ENCODE data around the gene LRCOL1.

LRCOL1 gene

DNA sequence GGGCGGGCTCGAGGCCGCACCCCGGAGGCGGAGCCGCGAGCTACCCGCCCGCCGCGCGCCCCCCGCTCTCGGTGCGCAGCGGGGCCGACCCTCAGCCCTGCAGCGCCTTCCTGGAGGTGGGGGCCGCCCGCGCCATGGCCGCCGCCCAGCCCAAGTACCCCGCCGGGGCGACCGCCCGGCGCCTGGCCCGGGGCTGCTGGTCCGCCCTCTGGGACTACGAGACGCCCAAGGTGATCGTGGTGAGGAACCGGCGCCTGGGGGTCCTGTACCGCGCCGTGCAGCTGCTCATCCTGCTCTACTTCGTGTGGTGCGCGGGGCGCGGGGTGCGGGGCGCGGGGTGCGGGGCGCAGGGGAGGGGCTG, 8.3 kb upstream of the LRCOL1 start, which contains the start of gene P2RX2:
Gene P2RX2 (plus strand): TSS at position 94 of the 361 bp plus-strand sequence. CDS start 41 bp downstream, at position 135.
- no peak for DNase-seq

DNA sequence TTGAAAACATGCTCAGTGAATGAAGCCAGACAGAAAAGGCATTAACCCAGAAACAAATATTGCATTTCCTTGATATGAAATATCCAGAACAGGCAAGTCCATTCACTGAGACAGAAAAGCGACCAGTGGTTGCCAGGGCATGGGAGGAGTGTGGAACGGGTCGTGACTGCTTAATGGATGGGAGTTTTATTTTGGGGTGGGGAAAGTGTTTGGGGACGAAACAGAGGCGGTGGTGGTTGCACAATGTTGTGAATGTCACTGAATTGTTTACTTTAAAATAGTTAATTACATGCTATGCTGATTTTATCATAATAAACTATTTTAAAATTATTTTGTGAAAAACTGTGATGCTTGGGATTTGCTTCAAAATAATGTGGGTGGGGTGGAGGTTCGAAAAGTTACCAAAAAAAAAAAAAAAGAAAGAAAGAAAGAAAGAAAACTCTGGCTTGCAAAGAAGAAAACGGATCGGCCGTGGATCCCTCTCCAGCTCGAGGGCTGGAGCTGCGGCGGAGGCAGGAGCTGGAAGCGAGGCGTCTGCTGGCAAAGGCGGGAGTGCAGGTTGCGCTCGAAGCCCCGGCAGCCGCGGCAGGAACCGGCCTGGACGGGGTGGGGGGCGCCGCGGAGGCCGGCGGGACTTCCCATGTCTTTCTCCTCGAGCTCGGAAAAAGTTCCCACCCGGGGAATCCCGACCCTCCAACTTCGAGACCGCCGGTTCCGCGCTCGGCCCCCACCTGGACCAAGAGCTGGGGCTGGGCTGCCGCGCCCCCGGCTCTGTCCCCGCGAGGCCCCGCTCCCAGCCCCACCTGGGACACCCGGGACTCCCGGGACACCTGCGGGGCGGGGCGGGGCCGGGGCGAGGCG, 7.7 kb upstream of the LRCOL1 start:
- no peak for DNase-seq

DNA sequence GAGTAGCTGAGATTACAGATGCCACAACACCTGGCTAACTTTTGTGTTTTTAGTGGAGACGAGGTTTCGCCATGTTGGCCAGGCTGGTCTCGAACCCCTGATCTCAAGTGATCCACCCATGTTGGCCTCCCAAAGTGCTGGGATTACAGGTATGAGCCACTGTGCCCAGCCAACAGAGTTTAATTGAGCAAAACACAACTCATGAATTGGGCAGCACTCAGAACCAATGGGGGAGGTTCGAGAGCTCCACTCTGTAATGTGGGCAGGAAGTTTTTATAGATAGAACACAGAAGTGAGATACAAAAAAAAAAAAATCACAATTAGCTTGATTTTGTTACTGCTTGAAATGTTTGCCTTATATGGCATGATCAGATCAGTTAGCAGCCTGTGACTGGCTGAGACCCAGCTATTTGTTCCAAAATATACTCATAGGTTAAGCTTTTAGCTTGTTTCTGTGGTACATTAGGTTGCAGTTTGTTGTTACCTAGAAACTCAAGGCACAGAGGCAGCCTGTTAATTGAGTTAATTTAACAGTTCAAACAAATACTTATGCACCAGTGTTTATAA, 6.8 kb upstream of the LRCOL1 start:
- DNase-seq: no peak

DNA sequence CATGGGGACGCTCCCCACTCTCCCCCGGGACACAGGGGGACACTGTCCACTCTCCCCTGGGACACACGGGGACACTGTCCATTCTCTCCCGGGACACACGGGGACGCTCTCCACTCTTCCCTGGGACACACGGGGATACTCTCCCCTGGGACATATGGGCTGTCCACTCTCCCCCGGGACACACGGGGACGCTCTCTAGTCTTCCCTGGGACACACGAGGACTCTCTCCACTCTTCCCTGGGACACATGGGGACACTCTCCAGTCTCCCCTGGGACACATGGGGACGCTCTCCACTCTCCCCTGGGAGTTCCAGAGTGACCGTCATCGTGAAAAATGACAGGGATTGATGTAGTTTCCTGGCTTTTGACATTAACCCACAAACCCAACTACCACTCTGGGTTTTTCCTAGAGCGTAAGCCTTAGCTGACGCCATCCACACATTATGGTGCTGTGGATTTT, 5.2 kb upstream of the LRCOL1 start:
- no peak for DNase-seq

DNA sequence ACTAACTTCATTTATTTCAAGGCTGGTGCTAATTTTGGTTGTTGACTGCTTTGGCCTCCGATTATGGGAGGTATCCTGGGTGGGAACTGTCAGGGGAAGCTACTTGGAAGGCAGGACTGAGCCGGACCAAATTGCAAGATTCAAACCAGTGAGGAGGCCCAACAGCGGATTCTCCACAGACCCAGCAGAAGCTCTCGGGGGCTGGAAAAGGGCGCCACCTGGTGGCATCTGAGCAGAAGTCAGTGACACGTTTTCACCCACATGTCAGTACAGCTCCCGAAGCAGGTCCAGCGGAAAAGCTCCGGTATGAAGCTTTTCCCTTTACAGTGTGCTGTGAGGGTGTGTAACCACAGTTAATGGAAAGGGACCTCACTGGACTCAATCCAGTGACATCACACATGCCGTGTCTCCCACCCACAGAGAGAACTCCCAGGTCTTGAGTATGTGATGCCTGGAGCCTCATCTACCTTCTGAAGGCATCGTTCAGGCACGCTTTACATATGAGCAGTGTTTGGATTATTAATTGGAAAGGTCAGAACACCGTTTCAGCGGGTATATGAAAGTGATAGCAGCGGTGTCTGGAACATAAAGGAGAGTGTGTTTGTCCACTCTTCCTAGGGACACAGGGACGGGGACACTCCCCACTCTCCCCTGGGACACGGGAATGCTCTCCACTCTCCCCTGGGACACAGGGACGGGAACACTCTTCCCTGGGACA, 4.6 kb upstream of the LRCOL1 start:
- DNase-seq: peak; percentile 69

DNA sequence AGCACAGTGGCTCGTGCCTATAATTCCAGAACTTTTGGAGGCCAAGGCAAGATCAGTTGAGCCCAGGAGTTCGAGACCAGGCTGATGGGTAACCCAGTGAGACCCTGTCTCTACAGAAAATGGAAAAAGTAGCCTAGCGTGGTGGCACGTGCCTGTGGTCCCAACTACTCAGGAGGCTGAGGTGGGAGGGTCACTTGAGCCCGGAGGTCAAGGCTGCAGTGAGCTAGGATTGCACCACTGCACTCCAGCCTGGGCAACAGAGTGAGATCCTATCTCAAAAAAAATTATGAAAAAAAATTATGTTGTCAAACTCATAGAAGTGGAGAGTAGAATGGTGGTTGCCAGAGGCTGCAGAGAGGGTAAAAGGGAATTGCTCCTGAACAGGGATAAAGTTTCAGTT, 3.6 kb upstream of the LRCOL1 start:
- no peak for DNase-seq

DNA sequence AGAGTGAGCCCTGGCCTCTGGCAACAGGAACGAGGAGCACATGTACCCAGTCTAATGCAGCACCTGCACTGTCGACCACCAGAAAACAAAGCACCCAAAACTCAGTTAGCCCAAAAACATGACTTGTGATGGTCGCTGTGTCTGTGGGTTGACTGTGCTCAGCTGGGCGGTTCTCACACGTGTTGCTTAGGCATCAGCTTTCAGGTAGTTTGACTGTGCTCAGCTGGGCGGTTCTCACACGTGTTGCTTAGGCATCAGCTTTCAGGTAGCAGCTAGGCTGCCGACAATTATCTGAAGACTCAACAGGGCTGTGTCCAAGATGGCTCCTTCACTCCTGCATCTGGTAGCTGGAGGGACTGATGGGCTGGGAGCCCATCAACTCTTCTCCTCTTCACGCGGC, 1.2 kb upstream of the LRCOL1 start:
- no peak for DNase-seq

DNA sequence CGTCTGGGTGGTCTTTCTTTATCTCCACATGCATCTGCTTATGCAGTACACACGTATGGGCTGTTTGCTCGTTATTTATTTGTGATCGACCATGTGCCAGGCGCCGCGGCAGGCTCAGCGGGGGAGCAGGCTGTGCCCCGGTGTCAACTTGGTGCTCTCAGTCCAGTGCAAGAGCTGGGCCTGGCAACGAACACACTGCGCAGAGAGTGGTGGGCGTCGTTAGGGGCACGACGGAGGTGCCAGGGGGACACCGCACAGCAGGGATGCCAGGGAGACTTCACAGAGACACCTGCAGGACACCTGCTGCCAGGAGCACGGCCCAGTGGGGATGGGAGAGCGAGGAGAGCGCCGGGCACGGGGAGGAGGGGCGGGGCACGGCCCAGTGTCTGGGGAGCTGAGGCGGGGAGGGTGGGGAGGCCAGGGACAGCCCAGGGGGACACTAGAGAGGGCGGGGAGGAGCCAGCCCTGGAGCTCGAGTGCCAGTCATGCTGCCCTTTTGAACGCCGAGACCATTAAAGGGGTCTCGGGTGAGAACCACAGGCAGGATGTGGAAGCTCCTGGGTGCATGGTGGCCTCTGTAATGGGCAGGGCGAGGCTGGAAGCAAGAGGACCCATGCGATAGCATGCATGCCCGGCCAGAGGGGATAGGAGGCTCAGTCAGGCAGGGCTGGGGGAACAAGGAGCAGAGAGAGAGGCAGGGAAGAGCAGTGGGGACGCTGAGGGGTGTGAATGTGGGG, 652 bp upstream of the LRCOL1 start:
- DNase-seq: no peak

DNA sequence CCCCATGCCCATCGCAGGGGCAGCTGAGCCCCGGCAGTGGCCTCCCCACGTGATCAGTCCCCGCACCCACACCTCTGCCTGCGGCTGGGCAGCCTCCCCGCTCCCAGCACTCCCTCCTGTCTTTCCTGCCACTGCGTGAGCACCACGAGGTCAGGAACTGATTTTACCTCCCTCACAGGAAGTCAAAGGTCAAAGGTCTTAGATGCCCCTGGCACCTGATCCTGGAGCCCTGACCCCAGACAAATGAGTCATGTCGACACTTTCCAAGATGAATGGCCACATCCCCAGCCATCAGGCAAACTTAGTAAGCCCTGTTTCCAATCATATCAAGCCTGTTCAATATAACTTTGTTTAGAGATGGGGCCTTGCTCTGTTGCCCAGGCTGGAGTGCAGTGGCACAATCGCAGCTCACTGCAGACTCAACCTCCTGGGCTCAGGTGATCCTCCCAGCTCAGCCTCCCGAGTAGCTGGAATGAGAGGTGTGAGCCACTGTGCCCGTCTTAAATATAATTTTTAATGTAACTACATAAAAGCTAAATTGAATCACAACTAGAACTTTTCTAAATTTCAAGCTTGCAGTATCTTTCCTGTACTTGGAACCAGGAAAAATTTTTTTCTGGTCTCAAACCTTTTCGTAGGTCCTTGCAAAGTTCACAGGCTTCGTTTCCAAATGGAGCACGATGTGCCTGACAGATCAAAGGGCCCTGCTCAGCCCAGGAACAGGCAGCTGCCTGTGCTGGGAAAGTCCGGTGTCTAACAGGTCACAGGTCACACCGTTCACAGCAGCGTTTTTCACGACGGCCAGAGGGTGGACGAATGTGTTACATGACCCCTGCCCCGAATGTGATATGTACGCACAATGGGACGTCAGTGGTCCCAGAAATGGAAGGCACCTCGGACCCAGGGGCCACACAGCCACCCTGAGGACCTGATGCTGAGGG, 1.9 kb downstream of the LRCOL1 start:
- no peak for DNase-seq

DNA sequence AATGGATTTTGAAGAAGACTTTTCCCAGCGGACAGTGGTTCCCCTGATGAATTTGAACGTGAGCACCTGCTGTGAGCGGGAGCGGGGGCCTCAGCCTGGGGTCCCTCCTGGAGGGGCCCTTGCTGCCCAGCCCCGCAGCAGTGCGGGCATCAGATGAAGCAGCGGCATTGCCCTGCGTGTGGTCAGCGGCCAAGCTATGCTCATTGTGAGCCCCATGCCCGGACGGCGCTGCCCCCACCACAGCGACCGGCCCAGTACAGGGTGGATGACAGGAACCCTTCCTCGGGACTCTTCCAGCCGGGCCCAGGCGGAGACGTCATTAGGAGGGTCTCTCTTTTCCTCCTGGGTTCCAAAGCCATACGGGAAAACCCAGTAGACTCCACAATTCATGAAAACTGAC, 3.5 kb downstream of the LRCOL1 start:
- DNase-seq: no peak

DNA sequence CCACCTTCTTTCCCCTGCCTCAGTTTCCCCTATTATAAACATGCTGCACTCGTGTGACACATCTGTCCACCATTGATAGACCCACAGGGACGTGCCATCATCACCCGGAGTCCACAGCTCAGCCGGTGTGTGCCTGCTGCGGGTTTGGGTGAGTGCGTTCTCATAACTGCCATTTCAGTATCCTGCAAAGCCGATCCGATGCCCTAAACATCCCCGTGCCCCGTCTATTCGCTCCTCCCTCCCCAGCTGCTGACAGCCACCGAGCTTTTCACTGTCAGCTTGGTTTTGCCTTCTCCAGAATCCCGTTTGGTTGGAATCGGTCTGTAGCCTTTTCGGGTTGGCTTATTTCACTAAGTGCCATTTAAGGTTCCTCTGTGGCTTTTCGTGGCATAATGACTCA, 3.9 kb downstream of the LRCOL1 start:
- no peak for DNase-seq

DNA sequence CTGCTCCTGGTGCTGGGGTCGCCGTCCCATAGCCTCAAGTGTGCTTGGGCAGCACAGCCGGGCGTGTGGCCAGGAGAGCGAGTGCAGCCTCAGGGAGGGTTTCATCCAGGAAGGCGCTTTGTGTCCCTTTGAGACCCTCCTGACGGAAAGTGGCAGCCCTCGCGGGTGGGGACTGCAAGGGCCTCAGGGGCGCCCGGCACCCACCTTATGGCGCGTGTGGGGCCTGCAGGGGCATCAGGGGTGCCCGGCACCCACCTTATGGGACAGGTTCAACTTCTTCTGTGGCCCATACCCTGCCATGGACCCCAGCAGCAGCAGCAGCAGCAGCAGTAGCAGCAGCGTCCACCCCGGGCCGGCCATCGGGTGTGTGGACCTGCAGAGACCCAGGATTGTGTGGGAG, 4.5 kb downstream of the LRCOL1 start:
- DNase-seq: no peak

DNA sequence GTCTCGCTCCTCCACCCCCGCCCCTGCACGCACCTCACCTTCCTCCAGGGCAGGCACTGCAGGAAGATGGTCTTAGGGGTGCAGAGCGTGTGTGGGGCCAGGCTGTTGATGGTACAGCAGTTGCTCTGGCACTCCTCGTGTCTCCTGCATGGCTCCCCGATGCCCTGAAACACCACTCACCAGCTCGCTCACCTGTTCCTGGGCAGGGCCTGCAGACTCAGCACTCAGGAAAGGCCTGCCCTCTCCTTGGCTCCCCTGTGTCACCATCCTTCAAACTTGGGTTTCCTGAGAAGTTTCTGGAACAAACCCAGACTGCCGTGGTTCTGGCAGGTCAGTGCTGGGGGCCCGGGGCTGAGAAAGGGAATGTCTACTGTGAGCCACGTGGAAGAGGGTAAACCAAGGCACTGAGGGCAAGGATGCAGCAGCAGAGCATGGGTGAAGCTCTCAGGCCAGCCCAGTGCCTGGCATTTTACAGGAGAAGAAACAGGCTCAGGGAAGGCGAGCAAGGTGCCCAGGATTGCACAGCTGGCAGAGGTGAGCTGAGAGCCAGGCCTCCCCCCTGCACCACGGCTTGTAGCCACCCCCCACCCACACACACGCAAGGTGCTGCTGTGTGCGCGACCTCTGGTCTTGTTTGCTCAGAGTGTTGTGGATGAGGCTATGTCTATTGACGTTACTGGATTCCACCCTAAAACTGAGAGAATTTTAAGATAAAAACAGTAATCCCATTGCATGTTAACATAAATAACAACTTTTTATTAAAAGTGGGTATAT, 5.5 kb downstream of the LRCOL1 start:
- no peak for DNase-seq

DNA sequence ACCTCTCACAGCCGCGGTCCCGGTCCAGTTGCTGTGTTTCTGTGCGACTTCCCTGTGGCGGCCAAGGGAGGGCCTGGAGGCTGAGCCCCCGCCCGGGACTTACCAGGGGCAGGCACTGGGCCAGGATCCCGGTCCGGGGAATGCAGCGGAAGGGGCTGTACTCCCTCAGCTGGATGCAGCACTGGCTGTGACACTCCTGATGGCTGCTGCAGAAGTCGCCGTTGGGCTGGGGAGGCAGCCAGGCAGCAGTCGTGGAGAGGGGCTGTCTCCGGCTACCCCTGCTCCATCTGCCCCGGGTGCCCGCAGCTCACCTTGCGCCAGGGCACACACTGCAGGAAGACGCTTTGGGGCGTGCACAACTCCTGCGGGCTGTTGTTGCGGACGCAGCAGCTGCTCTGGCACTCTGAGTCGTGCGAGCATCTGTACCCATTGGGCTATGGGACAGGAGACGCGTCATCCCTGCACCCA, 6.2 kb downstream of the LRCOL1 start:
- no peak for DNase-seq

DNA sequence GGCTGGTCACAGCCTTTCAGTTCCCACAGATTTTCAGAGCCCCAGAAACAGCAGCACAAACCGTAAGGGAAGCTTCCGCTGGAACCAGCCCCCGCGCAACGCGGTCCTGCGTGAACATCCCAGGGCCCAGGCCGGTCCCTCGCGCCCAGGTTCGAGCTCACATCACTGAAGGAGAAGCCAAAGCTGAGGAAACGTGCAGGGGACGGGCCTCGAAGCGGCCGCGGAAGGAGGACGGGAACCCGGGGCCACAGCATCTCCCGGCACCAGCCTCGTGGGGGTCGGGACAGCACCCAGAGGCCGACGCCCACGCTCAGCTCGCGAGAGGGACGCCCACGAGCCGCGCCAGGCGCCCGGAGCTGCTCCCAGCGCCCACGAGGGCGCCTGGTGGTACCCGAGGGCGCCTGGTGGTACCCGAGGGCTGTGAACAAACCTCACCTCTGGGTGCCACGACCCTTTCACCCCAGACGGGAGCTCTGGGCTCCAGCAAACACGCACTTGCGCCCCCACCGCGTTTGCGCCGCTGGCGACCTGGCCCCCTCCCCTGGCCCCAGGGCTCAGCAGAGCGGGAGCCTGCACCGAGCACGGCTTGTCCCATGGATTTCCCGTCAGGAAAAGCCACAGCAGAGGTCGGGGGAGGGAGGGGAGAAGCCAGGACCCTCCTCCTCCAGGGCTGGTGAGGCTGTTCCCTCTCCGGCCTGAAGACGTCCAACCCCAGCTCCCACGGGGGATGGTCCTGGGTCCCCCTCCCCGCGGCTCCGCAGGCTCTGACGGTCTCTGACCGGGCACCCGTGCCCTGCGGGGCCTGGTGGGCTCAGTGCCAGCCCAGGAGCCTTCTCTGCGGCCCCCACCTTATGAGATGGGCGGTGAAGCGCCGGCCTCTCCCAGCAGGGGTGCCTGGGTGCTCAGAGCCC, 6.9 kb downstream of the LRCOL1 start:
- DNase-seq: no peak

DNA sequence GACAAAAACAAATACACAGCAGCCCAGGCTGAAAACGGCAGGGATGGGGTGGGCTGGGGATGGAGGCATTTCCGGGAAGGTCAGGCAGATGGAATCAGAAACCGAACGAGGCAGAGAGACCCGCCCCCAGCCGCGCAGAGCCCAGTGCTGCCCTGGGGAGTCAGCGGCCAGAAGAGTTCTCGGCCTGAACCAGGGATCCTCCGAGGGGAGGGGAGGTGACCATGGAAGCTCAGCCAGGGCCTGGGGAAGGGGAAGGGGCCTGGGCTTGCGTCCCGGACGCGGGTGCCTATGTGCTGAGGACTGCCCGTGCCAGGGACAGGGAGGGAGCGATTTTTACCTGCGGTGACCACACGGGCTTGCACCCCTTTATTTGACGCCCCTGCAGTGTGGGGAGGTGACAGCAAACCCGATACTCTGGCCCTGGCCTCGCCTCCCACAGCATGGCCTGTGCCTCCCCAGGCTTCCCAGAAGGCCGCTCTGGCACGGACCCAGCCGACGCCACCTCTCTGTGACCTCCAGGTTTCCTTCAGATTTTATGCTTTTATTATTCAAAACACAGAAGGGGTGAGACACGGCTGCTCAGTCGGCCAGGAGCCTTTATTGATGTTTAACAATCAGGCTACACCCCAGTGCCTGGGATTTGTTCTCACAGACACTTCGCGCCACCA, 7.7 kb downstream of the LRCOL1 start:
- DNase-seq: no peak

DNA sequence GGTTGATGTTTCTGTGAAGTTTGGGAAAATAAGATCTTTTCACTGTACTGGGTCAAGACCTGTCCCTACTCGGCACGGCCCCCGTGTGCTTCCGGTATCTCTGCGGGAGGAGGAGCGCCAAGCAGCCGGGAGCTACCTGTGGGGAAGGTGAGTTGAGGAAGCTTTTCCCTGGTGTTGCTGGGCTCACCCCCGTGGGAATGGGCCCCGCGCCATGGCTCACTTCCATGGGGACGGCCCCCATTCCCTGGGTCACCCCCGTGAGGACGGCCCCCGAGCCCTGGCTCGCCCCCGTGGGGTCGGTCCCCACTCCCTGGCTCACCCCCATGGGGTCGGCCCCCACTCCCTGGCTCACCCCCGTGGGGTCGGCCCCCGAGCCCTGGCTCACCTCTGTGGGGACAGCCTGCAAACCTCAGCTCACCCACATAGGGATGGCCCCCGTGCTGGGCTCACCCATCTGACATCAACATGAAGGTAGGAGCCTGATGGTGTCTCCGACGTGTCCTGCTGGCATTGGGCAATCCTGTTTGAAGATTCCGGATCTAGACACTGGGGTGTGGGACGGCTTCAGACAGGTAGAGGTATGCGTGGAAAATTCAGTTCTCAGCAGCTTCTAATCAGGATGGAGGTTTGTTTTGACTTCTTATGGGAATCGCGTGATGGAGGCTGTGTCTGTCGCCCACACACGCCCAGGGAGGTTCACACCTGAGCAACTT, 9.1 kb downstream of the LRCOL1 start:
- no peak for DNase-seq
